ENCODE results near the gene KRTAP4-9. TPM values are rescaled to one million over a fixed set of nuclear protein-coding genes. Genes with fewer than 3 reads are reported as not detected.
"Not testable (repeated sequence)": the region's sequence is repeated elsewhere in the genome, so short reads cannot be mapped to it uniquely, and the experiment has no call there.

The KRTAP4-9 gene
- total RNA-seq, 1 donor from 2014 or later: not detected

DNA sequence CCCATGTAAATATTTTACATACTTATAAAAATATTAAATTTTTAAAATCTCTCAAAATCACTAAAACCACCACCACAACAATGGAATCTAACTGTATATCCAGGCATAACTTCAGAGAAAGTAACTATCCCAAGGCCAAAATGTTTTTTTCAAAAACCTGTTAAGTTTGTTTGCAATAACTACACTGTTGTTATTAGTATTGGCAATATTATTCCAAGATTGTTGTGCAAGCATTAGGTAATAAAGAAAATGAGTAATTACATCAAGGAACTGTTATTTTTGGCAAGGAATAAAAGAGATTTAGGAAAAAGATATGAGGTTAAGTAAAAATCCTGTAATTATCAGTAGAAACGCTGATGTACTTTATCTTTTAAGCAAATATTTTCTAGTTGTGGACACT, 22.2 kb downstream of the KRTAP4-9 start:
- no peak for DNase-seq (ENCODE audit: low read depth in 2 of 2)

DNA sequence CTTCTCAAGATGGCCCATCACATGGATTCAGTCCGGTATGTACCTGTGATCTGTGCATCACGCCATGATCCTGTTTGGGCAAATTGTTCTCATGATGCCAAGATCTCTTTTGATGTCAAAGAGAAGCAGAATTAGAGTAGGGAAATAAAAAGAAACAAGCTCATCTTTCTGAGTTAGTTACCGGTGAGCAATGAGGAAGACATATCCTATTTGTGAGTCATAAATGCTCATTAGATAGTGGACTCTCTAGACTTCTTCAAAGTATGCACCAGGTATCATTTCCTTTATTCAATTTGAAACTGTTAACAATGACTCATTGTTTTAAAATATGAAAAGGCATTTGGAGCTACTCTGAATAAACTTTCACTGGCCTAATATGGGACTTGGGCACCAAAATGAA, 26.8 kb downstream of the KRTAP4-9 start:
- no peak for DNase-seq (ENCODE audit: low read depth in 2 of 2)

DNA sequence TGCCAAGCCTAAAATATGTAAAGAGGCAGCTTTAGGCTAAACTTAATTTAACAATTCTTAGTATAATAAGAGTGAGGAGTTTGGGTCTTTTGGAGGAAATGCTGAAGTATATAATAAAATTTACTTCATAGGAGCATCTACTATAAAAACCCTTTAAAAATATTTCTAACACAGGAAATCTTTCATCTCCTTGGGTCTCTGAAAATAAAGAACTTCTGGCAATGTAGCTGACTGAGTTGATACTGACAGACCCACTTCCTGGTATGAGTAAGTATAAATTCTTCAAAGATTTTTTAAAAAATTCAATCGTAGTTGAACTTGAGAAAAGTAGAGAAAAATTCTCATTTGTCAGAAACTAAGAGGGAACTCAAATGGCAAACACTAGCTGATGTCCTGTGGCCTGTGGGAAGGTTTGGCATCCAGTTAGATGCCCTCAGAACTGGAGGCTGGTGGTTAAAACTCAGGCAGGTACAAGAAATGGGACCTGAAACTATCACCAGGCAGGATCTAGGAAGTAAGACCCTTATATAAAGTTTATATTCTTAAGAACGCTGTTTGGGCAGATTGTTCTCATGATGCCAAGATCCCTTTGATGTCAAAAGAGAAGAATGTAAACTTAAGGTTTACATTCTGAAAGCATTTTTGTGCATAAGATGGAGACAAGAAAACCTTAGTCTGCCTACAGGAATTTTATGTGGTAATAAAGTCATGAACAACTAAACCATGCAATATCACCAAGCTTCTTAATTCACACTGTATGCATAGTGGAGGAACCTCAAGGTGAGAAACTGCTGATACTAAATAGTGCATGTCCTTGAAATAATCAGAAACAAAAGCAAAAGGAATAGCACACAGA, 28.9 kb downstream of the KRTAP4-9 start:
- DNase-seq (ENCODE audit: low read depth in 2 of 2): no peak

DNA sequence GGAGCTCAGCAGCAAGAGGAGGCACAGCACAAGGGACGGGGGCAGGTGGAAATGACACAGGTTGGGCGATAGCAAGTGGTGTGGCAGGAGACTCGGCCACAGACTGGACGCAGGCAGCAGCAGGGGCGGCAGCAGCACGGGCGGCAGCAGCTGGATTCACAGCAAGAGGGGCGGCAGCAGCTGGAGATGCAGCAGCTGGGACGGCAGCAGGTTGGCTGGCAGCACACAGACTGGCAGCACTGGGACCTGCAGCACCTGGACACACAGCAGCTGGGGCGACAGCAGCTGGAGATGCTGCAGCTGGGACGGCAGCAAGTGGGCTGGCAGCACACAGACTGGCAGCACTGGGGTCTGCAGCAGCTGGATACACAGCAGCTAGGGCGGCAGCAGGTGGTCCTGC, 34.7 kb downstream of the KRTAP4-9 start:
- DNase-seq (ENCODE audit: low read depth in 2 of 2): not testable (repeated sequence)

DNA sequence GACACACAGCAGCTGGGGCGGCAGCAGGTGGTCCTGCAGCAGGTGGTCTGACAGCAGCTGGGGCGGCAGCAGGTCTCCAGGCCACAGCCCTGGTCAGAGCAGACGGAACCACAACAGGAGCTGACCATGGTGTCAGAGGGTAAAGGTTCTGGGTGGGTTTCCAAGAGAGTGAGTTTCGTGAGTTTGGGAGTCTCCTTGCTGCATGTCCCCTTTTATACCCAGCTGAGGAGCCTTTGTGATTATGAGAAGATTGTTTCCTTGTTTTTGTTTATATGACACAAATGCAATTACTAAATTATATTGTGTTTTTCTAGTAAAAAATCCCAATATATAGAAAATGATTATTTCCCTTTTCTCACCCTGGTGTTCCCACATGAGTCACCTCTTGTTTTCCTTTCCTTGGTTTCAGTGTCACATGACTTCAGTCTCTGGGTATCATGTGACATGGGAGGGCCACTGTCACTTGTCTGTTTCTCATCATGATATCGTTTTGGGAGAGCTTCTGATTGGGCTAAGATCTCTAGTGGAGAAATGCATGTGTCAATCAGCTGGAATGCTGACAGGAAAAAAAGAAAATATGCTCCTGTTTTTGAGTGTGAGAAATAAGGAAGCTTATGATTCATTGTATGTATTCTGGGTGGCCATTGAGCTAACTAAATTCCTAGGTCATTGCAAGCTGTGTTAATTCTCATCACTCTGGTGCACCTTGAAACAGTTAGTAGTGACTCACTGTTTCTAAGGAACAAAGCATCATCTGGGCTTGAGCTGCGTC, 35.4 kb downstream of the KRTAP4-9 start, which contains the start of gene KRTAP4-6:
KRTAP4-6 (minus strand) TSS at position 185 of the 772 bp plus-strand sequence; CDS start at position 128, 57 bp downstream.
- peak in 1 of 2 donors; percentile 30 for DNase-seq (ENCODE audit: low read depth in 2 of 2)

DNA sequence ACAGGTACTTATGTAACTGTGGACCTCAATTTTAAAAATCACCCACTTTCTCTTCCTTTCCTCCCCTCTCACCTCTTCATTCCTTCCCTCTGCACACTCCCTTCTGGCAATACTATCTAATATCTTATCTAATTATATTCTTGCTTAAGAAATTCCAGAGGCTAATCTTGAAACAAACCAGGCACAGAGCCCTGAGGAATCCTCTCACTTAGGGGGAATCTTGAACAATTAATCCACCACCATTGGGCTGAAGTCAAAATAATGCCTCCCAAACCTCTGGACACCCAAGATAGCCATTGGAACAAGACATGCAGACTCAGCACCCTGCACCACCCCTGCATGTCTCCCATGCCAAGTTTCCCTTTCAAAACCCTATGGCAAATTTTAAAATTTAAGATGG, 36.2 kb downstream of the KRTAP4-9 start:
- no peak for DNase-seq (ENCODE audit: low read depth in 2 of 2)

DNA sequence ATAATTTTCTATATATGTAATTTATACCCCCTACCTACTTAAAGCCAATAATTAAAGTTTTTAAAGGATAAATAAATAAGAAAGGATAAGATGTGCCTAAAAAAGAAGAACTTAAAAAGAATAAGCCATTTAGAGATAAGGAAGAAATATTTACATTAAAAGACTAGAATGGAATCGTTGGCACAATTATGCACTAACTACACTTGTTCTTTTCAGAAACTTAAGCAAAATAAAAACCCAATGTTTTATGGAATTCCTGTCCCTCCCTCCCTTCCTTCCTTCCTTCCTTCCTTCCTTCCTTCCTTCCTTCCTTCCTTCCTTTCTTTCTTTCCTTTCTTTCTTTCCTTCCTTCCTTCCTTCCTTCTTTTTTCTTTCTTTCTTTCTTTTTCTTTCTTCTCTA, 39.7 kb downstream of the KRTAP4-9 start:
- DNase-seq (ENCODE audit: low read depth in 2 of 2): no peak

DNA sequence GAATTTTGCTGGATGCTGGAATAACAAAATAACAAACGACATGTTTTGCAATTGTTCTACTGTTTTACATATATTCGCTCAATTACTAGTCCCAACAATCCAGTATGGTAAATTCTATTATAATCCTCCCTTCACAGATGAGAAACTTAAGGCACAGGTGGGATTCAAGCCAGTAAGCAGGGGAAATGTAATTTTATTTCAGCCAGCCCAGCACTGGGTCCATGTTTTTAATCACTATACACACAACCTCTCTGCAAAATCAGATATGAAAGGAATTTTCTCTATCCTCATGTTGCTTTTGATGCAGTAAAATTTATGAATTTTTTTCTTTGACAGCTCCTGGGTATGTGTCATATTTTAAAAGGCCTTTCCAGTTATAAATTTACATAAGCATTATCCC, 40.1 kb downstream of the KRTAP4-9 start:
- DNase-seq (ENCODE audit: low read depth in 2 of 2): no peak

DNA sequence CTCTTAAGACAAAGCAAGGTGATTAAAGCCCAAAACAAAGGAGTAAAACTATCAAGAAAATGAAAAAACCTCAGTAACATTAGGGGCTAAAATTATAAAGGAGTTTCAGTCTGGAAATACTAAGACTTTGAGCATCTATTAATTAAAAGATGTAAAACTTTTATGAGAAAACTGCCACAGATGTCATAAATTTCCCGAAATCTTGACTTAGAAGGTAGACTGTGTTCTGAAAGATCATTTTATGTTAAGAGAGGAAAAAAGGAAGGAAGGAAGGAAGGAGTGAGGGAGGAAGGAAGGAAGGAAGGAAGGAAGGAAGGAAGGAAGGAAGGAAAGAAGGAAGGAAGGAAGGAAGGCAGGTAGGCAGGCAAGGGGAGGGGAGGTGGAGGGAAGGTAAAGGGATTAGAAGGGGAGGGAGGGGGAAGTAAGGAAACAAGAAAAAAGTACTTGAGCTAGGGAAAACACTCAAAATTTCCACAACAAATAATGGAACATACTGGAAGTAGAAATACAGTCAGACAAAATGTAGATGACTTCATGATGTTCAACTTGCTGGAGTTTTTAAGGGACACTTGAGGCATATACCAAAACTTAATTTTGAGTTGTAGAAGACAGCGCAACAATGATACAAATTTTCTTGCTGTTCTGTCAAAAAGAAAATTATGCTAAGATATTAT, 42.5 kb downstream of the KRTAP4-9 start:
- DNase-seq (ENCODE audit: low read depth in 2 of 2): no peak

DNA sequence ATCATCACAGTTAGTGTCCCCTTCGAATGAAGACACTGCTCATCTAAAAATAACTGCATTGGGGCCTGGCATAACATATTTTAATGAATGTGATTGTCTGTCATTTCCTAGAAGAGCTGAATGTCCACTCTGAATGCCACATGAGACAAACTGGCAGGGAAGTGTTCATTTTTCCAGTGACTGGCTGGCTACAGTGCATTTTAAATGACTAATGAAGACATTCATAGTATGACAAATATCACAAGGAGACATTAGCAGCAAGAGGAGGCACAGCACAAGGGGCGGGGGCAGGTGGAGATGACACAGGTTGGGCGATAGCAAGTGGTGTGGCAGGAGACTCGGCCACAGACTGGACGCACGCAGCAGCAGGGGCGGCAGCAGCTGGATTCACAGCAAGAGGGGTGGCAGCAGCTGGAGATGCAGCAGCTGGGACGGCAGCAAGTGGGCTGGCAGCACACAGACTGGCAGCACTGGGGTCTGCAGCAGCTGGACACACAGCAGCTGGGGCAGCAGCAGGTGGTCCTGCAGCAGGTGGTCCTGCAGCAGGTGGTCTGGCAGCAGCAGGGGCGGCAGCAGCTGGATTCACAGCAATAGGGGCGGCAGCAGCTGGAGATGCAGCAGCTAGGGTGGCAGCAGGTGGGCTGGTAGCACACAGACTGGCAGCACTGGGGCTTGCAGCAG, 43.9 kb downstream of the KRTAP4-9 start:
- not testable (repeated sequence) for DNase-seq (ENCODE audit: low read depth in 2 of 2)

DNA sequence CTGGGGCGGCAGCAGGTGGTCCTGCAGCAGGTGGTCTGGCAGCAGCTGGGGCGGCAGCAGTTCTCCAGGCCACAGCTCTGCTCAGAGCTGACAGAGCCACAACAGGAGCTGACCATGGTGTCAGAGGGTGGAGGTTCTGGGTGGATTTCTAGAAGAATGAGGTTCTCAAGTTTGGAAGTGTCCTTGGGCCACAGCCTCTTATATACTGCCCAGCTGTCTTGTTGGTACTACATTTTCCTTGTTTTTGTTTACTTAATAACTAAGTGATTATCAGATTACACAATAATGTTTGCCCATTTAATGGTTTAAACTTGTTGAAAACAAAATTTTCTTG, 44.4 kb downstream of the KRTAP4-9 start, which contains the start of gene KRTAP4-5:
KRTAP4-5 (minus strand) TSS at position 174 of the 334 bp plus-strand sequence; CDS start at position 116, 58 bp downstream.
- DNase-seq (ENCODE audit: low read depth in 2 of 2): no peak

DNA sequence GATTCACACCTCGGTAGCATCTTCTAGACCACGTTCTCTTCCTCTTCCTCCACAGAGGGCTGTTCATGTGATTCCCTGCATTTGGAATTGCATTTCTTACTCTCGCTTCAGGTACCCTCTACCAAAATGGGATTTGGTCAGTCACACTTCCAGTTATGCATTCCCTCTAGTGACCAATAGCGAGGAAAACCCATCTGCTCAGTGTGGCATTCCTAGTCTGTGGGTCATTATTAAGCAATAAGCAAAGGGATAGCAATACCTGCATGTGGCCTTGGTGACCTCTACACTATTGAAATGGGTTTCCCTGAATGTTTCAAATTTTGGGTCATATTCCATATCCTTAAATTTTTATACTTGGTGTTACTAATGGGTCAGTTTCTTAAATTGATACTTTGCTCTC, 44.8 kb downstream of the KRTAP4-9 start:
- DNase-seq (ENCODE audit: low read depth in 2 of 2): no peak

DNA sequence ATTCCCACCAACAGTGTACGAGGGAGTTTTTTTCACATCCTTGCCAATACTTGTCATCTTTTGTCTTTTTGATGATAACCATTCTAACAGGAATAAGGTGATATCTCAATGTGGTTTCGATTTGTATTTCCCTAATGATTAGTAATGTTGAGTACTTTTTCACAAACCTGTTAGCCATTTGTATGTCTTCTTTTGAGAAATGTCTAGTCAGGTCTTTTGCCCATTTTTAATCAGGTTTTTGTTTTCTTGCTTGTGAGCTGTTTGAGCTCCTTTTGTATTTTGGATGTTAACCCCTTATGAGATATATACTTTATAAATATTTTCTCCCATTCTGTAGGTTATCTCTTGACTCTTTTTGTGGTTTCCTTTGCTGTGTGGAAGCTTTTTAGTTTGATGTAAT, 46.3 kb downstream of the KRTAP4-9 start:
- DNase-seq (ENCODE audit: low read depth in 2 of 2): no peak

DNA sequence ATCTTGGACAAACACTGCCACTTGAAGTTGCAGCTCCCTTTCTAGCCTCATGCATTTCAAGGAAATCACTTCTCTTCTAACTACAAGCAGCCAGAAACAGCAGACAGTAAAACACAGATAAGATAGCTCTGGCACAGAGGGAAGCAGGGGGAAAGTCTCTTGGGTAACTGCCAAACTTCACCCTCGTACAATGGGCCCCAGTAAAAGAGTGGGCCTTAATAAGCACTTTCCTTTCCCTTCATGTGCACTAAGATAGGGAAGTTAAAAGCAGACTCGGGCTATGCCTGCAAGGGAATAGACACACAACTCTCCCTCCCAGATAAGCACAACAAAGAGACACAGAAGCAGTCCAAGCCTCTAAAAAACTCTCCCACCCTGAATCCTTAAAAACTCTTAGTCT, 48.7 kb downstream of the KRTAP4-9 start:
- DNase-seq (ENCODE audit: low read depth in 2 of 2): no peak

Other genes with a start within 250 kb of the KRTAP4-9 start
- not detected in 2 replicates for gene KRT12, start 238.2 kb upstream of the KRTAP4-9 start, total RNA-seq
- gene KRT20, start 220.1 kb upstream of the KRTAP4-9 start, total RNA-seq: not detected in 2 replicates
- gene KRT23, start 167.7 kb upstream of the KRTAP4-9 start, total RNA-seq: under 0.01 and 1.6 TPM in 2 replicates
- gene KRT39, start 138.4 kb upstream of the KRTAP4-9 start, total RNA-seq: not detected in 2 replicates
- gene KRT40, start 121.1 kb upstream of the KRTAP4-9 start, total RNA-seq: not detected in 2 replicates
- not detected in 2 replicates for gene KRTAP3-3, start 111.2 kb upstream of the KRTAP4-9 start, total RNA-seq
- not detected in 2 replicates for gene KRTAP3-2, start 105.5 kb upstream of the KRTAP4-9 start, total RNA-seq
- gene KRTAP3-1, start 96.3 kb upstream of the KRTAP4-9 start, total RNA-seq: not detected in 2 replicates
- not detected in 2 replicates for gene KRTAP1-5, start 78.2 kb upstream of the KRTAP4-9 start, total RNA-seq
- not detected in 2 replicates for gene KRTAP1-4, start 75.2 kb upstream of the KRTAP4-9 start, total RNA-seq
- gene KRTAP1-3, start 70.5 kb upstream of the KRTAP4-9 start, total RNA-seq: not detected in 2 replicates
- not detected in 2 replicates for gene KRTAP1-1, start 63.9 kb upstream of the KRTAP4-9 start, total RNA-seq
- gene KRTAP2-1, start 58.1 kb upstream of the KRTAP4-9 start, total RNA-seq: not detected in 2 replicates
- gene KRTAP2-2, start 50.2 kb upstream of the KRTAP4-9 start, total RNA-seq: not detected in 2 replicates
- not detected in 2 replicates for gene KRTAP2-3, start 45.3 kb upstream of the KRTAP4-9 start, total RNA-seq
- gene KRTAP2-4, start 39.5 kb upstream of the KRTAP4-9 start, total RNA-seq: not detected in 2 replicates
- gene KRTAP4-7, start 21.2 kb upstream of the KRTAP4-9 start, total RNA-seq: not detected in 2 replicates
- not detected in 2 replicates for gene KRTAP4-8, start 7.2 kb upstream of the KRTAP4-9 start, total RNA-seq
- not detected in 2 replicates for gene KRTAP4-16, start 3.2 kb upstream of the KRTAP4-9 start, total RNA-seq
- gene KRTAP4-11, start 13.0 kb downstream of the KRTAP4-9 start, total RNA-seq: not detected in 2 replicates
- not detected in 2 replicates for gene KRTAP4-12, start 18.8 kb downstream of the KRTAP4-9 start, total RNA-seq
- not detected in 2 replicates for gene KRTAP4-6, start 35.2 kb downstream of the KRTAP4-9 start, total RNA-seq
- gene KRTAP4-5, start 44.4 kb downstream of the KRTAP4-9 start, total RNA-seq: not detected in 2 replicates
- gene KRTAP4-4, start 55.4 kb downstream of the KRTAP4-9 start, total RNA-seq: not detected in 2 replicates
- not detected in 2 replicates for gene KRTAP4-3, start 62.8 kb downstream of the KRTAP4-9 start, total RNA-seq
- not detected in 2 replicates for gene KRTAP4-2, start 72.8 kb downstream of the KRTAP4-9 start, total RNA-seq
- not detected in 2 replicates for gene KRTAP4-1, start 79.5 kb downstream of the KRTAP4-9 start, total RNA-seq
- not detected in 2 replicates for gene KRTAP9-1, start 84.5 kb downstream of the KRTAP4-9 start, total RNA-seq
- gene KRTAP9-2, start 121.3 kb downstream of the KRTAP4-9 start, total RNA-seq: not detected in 2 replicates
- not detected in 2 replicates for gene KRTAP9-3, start 127.1 kb downstream of the KRTAP4-9 start, total RNA-seq
- gene KRTAP9-8, start 132.6 kb downstream of the KRTAP4-9 start, total RNA-seq: not detected in 2 replicates
- gene KRTAP9-4, start 144.3 kb downstream of the KRTAP4-9 start, total RNA-seq: not detected in 2 replicates
- gene KRTAP9-9, start 150.0 kb downstream of the KRTAP4-9 start, total RNA-seq: not detected in 2 replicates
- gene KRTAP9-6, start 160.0 kb downstream of the KRTAP4-9 start, total RNA-seq: not detected in 2 replicates
- gene KRTAP9-7, start 170.3 kb downstream of the KRTAP4-9 start, total RNA-seq: not detected in 2 replicates
- gene KRTAP29-1, start 197.5 kb downstream of the KRTAP4-9 start, total RNA-seq: not detected in 2 replicates
- gene KRTAP16-1, start 203.9 kb downstream of the KRTAP4-9 start, total RNA-seq: not detected in 2 replicates
- gene KRTAP17-1, start 210.3 kb downstream of the KRTAP4-9 start, total RNA-seq: not detected in 2 replicates
- not detected in 2 replicates for gene KRT33A, start 245.4 kb downstream of the KRTAP4-9 start, total RNA-seq

Measured in lung microvascular endothelial cell (primary cell).